NCI-H748 (cell line): Measurements from ENCODE around the gene MAB21L4.

ENCODE experiments used
- DNase-seq: peaks from one replicate; lab custom pipeline; 2025; ENCODE audit not compliant: unreplicated experiment; lab: John Stamatoyannopoulos, UW

The MAB21L4 gene

DNA sequence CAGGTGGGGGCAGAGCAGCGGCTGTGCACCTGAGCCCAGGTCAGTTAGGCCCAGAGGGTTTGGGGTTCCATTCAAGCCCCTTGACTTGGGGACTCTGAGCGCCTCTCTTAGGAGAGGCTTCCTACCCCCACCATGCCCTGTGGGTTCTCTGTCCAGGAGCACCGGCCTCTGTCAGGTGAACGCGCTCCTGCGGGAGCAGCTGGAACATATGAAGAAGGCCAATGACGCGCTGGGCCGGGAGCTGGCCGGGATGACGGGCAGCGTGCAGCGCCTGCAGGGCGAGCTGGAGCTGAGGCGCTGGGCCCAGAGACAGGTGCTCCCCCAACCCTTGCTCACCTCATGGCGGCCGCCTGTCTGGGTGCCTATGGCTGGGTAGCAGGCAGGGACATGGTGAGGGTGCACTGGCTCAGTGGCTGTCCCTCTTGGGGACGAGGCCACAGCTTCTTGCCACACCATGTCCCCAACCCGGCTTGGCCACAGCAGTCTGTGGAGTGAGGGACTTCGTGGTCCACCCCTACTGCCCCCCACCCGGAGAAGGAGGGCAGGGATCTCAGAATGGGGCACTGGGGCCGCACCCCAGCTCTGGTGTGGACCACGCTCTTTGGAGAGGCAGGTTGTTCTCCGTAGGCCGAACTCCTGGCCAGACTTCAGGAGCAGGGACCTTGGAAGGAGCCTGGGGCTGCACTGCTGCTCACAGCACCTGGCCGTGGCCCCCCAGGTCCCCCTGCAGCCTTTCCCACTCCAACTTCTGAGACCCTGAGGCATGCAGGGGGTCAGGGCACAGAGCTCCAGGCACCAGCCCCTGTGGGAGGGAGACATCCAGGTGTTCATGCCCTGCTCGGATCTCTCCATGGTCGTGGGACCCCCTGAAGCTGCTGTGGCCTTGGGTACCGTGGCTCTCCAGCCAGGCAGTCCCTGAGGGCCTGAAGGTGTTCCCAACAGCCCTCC, 29.9 kb upstream of the MAB21L4 start:
- peak; percentile 30 for DNase-seq

- DNase-seq, result no peak
Observed at GRCh38 chr2:240925191-240925567, 29.2 kb upstream of the MAB21L4 start.

DNA sequence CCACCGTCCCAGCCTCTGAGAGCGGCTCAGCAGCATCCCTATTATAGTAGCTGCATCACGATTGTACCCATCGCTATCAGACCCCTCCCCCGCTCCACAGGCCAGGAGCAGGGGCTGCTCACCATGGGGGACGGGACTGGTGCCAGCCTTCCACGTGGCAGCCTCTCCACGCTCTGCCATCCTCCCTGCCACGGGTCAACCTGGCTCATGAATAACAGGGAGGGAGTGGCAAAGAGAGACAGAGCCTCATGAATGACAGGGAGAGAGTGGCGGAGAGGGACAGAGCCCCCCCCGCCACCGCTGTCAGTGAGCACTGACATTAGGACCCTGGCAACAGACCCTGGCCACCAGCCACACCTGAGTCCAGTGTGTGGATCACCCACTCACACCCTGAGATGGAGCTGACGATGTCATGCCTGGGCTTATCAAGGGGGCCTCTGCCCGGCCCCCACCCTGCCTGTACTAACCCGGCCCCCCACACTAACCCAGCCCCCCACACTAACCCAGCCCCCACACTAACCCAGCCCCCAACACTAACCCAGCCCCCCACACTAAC, 27.1 kb upstream of the MAB21L4 start:
- DNase-seq, result peak; percentile 26

DNA sequence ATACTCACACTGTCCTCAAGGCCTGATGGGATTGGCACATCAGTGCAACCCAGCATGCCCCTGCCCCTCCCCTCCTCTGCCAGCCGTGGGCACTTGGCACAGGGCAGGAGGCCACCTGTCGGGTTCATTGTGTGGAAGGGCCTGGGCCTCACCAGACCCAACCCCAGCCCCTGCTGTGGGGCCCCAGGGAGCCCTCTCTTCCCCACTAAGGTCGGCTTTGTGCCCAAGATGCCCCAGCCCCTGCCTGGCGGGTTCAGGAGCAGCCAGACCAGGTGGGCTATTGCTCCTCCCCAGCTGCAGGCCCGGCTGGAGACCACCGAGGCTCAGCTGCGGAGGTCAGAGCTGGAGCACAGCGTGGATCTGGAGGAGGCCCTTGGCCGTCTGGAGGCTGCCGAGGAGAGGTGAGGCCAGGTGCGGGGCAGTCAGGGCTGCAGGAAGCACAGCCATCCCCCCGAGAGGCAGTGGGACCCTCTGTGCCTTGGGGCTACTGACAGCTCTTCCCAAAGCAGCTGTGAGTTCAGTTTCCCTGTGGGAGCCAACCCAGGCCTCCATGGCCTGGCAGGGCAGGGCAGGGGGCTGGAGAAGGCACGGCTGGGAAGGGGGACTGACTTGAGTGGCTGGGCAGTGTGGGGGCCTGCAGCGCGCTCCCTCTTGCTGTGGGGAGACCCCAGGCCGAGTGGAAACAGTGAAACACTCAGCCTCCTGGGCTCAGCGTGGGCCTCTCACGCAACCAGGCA, 26.5 kb upstream of the MAB21L4 start:
- no peak for DNase-seq

DNA sequence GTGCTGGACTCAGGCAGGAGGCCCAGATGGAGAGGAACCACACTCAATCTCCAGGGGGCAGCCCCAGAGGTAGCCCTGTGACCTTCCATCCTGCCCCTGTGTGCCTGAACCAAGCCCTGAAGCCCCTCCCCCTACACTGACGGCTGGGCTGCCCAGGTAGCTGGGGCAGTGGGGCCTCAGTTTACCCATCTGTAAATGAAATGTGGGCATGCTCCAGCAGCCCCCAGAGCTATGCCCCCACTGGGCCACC, 26.0 kb upstream of the MAB21L4 start:
- no peak for DNase-seq

DNA sequence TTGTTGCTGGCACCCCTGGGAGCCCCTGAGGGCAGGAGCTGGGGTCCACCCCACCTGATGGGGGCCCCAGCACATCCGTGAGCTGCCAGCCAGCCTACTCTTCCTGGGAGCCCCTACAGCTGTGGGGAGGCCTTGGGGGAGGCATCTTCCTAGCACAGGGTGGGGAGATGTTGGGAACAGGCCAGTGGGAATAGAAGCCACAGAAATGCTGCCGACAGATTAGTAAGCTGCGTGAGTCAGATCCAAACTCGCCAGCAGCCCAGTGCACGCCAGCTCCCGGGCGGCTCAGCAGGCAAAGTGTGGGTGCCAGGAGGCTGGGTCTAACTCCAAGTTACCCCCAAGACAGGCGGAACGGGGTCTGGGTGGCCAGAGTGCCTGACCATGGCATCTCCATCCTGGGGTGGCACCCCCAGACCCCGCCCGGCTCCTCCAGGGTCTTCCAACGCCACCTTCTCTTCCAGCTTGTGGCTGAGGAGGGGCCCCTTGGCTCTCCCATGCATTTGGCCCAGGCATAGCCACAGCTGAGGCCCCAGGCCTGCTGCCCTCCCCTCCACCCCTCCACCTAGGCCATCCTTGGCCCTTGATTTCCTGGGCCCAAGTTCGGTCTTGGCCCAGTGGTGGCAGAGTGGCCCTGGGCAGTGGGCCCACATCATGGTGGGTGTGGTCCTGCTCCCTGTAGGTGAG, 25.5 kb upstream of the MAB21L4 start:
- DNase-seq, result no peak

DNA sequence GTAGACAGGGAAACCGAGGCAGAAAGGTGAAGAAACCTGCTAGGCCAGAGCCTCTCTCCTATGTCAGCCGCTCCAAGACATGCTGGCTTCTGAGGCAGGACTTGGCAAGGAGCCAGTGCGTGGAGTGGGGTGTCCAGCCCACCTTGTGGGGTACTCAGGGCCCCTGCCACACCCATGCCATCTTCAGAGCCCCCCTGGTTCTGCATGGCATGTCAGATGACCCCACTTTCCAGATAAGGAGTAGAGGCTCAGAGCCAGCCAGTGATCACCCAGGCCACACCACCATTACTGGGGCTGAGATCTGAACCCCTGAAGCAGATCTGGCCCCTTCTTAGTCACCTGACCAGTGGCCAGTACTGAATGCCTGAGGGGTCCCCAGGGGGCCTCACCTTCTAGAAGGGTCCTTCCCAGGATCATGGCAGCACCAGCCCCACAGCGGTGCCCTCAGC, 24.9 kb upstream of the MAB21L4 start:
- DNase-seq, result no peak

- DNase-seq, result no peak
Observed at GRCh38 chr2:240919786-240920782, 24.1 kb upstream of the MAB21L4 start.

- no peak for DNase-seq
Observed at GRCh38 chr2:240919161-240919781, 23.3 kb upstream of the MAB21L4 start.

DNA sequence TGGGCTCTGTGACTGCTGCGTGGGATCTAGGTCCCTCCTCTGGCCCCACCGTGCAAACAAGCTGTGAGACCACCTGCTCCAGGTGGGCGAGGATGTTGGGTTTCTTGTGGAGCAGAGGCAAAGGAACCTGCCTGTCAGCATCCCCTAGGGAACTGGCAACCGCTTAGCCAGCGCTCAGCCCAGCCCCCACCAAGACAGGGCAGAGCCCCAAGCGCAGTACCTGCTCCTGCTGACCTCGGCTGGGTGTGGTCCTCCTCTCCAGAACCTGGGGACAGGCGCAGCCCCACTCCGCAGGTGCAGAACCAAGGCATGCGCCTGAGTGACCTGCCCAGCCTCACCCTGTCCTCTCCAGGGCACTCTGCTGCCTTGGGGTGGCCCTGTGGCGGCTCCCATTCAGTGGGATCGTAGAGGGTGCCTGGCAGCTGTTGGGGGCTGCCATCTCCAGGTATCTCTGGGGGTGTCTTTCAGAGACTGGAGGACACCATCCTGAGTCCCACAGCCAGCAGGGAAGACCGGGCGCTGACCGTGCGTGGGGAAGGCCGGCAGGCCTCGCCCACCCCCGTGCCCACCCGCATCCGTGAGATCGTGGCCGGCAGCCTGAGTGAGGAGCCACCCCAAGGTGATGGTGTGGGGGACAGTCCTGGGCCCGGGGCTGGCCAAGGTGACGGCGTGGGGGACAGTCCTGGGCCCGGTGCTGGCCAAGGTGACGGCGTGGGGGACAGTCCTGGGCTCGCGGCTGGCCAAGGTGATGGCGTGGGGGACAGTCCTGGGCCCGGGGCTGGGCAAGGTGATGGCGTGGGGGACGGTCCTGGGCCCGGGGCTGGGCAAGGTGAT, 22.5 kb upstream of the MAB21L4 start:
- peak; percentile 44 for DNase-seq

- no peak for DNase-seq
Observed at GRCh38 chr2:240917684-240918257, 21.8 kb upstream of the MAB21L4 start.

- DNase-seq, result no peak
Observed at GRCh38 chr2:240917009-240917683, 21.2 kb upstream of the MAB21L4 start.

DNA sequence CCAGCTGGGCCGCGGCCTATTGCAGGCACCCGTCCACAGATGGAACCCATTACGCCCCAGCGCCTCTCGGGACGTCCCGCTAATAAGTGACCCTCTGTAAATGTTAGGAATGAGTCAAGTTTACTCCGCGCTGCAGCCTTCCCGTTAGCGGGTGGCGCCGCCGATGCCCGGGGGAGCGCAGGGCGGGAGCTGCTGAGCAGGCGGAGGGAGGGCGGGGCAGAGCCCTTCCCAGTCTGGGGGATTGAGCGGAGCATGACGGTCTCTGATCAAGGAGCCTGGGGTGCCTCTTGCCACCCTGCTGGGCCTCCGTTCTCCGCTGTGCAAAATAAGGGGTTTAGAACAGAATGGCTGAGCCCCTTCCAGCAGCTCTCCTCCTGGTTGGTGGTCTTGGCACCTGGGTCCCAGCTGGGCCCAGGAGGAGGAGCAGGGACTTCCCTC, 20.6 kb upstream of the MAB21L4 start:
- DNase-seq, result no peak

GRCh38 chr2:240915526-240916341, 19.8 kb upstream of the MAB21L4 start:
- DNase-seq, result no peak

- no peak for DNase-seq
Observed at GRCh38 chr2:240914645-240915525, 18.9 kb upstream of the MAB21L4 start.
